Vagina (tissue), 2 donors: ENCODE data around the gene PAK1IP1. TPM values are rescaled to one million over a fixed set of nuclear protein-coding genes. Genes with fewer than 3 reads are reported as not detected.
"Not testable (repeated sequence)": the region's sequence is repeated elsewhere in the genome, so short reads cannot be mapped to it uniquely, and the experiment has no call there.

Source experiments
- DNase-seq, 2 donors: peaks; one replicate each; pipeline ENCODE4 v3.0.0-alpha.2; 2017; ENCODE audit errors: extremely low spot score in 2 of 2
- H3K27ac ChIP-seq: fragments of 200-600 bp; sonication (generic); one replicate; pipeline ENCODE4 v1.5.1; 2019
- H3K27me3 ChIP-seq: fragments of 200-600 bp; sonication (generic); one replicate; pipeline ENCODE4 v1.5.1; 2019
- H3K36me3 ChIP-seq, 2 donors: fragments of 200-600 bp; sonication (generic); one replicate each; pipeline ENCODE4 v1.5.1; 2017 to 2019
- H3K4me1 ChIP-seq: fragments of 200-600 bp; sonication (generic); one replicate; pipeline ENCODE4 v1.5.1; 2019
- H3K4me3 ChIP-seq, 2 donors: fragments of 200-600 bp; sonication (generic); 1 replicate in 1 of 2; 2 replicates in 1 of 2; pipeline ENCODE4 v1.5.1; 2016 to 2019
- H3K9me3 ChIP-seq: fragments of 200-600 bp; sonication (generic); one replicate; pipeline ENCODE4 v1.5.1; 2019
- POLR2A ChIP-seq, 2 donors: fragments of 450-650 bp; IDR thresholded peaks; one replicate each; pipeline ENCODE4 v1.6.1; 2017; ENCODE audit warnings: antibody characterized with exemption in 2 of 2, mild to moderate bottlenecking in 2 of 2, moderate library complexity in 2 of 2
- POLR2AphosphoS5 ChIP-seq, 2 donors: sonication (generic); formaldehyde crosslinking; IDR thresholded peaks; one replicate each; pipeline ENCODE4 v1.9.0; 2017; ENCODE audit warnings: antibody characterized with exemption in 2 of 2, mild to moderate bottlenecking in 2 of 2, low read depth in 1 of 2; ENCODE audit not compliant: insufficient read depth in 1 of 2
- intact Hi-C: fragments of 100-400 bp; cut with DNase I; formaldehyde crosslinking; loops from one replicate; pipeline ENCODE4 v1.15.1; 2023
- total RNA-seq: library from RNA; depleted of rRNA; stranded (reverse); fragments of >200 nt; gene quantifications from one replicate; pipeline ENCODE4 v1.2.3, GENCODE V29; 2016
- TF ChIP-seq, protein P1 (sequence below), 3 experiments: fragments of 450-650 bp in 2 of 3; fragments of 200-600 bp in 1 of 3; sonication (generic) in 1 of 3; IDR thresholded peaks; one replicate each; pipeline ENCODE4 v1.5.1; 2017 to 2019; ENCODE audit warnings: antibody characterized with exemption in 3 of 3, mild to moderate bottlenecking in 2 of 3, moderate library complexity in 2 of 3

The PAK1IP1 gene, protein sequence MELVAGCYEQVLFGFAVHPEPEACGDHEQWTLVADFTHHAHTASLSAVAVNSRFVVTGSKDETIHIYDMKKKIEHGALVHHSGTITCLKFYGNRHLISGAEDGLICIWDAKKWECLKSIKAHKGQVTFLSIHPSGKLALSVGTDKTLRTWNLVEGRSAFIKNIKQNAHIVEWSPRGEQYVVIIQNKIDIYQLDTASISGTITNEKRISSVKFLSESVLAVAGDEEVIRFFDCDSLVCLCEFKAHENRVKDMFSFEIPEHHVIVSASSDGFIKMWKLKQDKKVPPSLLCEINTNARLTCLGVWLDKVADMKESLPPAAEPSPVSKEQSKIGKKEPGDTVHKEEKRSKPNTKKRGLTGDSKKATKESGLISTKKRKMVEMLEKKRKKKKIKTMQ
- 8.8 TPM for total RNA-seq

DNA sequence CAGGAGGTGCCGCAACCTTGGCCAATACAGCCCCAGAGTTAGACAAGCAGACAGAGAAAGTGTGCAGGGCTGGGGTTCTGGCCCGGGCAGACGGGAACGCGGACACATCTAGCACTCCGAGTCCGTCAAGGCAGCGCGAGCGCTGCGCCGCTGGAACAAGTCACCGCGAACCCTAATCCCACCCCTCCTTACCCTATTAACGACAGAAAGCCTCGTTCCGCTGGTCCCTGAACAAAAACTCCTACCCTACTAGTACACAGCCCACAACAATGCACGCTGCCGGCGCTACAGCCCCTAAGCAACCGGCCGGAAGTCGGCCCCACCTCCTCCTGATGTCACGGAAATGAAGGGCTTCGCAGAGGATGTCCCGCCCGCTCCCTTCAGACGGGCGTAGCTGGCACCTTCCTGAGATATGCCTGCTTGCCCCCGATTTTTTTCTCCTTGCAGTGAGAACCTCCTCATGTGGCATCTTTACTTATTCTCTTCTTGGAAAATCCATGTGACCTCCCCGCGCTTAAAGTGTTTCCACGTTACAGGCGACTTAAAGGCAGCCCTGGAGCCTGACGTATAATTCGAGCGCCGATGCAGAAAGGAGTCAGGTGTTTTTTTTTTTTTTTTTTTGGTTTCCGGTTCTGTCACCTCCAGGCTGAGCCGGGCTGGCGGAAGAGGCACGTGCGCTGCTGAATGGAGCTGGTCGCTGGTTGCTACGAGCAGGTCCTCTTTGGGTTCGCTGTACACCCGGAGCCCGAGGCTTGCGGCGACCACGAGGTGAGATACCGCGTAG is at the start of gene PAK1IP1, which contains the start of gene C6orf52:
PAK1IP1 (plus strand) TSS at position 671 of the 784 bp plus-strand sequence; CDS start at position 685, 14 bp downstream.
C6orf52 (minus strand) TSS at position 315 of the 784 bp plus-strand sequence. CDS start 7,066 bp downstream, outside the sequence.
- H3K27ac ChIP-seq = peak within 1 kb of the TSS; percentile 90
- DNase-seq = peak in 1 of 2 donors; percentile 96
- intact Hi-C loops = no loop called here
- TF ChIP-seq POLR2AphosphoS5 (IDR thresholded peaks at IDR 0.05; ENCODE audit: insufficient read depth in 1 of 2, low read depth in 1 of 2) (peak; percentile 93 to 99), POLR2A (IDR thresholded peaks at IDR 0.05) (peak in 1 of 2 donors; percentile 66)
- TF ChIP-seq, protein P1, sequence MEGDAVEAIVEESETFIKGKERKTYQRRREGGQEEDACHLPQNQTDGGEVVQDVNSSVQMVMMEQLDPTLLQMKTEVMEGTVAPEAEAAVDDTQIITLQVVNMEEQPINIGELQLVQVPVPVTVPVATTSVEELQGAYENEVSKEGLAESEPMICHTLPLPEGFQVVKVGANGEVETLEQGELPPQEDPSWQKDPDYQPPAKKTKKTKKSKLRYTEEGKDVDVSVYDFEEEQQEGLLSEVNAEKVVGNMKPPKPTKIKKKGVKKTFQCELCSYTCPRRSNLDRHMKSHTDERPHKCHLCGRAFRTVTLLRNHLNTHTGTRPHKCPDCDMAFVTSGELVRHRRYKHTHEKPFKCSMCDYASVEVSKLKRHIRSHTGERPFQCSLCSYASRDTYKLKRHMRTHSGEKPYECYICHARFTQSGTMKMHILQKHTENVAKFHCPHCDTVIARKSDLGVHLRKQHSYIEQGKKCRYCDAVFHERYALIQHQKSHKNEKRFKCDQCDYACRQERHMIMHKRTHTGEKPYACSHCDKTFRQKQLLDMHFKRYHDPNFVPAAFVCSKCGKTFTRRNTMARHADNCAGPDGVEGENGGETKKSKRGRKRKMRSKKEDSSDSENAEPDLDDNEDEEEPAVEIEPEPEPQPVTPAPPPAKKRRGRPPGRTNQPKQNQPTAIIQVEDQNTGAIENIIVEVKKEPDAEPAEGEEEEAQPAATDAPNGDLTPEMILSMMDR (IDR thresholded peaks at IDR 0.05) = no peak
- no peaks in the 10 kb centered on the region for H3K9me3 ChIP-seq
- peaks cover 0 to 24% of the 10 kb centered on the region in 2 donors for H3K36me3 ChIP-seq
- H3K27me3 ChIP-seq = no peaks in the 10 kb centered on the region
- peaks cover 34% of the 10 kb centered on the region for H3K4me1 ChIP-seq
- peak within 1 kb of the TSS; percentile 73 to 80 for H3K4me3 ChIP-seq

DNA sequence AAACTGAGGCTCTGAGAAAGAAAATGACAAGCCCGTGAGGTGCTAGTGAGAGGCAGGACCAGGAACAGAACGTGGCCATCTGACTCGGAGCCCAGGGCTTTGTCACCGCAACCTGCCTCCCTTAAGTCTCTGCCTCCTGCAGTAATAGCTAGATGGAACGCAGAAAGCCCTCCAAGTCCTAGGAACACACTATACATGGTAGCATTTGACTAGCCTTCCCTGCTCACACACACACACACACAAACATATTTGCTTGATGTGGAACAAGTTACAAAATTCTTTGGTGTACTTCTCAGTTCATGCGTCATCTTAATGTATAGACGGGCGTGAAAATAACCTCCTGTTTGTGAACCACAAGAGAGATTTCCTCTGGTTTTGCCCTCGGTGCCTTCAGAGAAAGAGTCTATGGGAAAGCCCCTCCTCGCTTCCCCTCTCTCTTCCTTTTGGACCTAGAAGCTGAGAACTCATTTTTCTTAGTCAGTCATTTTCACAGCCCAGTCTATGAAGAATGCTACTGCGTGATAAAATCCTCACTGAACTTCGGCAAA is 39.2 kb upstream of the PAK1IP1 start:
- H3K4me1 ChIP-seq = no peaks in the 10 kb centered on the region
- intact Hi-C loops = no loop called here
- no peak for DNase-seq

DNA sequence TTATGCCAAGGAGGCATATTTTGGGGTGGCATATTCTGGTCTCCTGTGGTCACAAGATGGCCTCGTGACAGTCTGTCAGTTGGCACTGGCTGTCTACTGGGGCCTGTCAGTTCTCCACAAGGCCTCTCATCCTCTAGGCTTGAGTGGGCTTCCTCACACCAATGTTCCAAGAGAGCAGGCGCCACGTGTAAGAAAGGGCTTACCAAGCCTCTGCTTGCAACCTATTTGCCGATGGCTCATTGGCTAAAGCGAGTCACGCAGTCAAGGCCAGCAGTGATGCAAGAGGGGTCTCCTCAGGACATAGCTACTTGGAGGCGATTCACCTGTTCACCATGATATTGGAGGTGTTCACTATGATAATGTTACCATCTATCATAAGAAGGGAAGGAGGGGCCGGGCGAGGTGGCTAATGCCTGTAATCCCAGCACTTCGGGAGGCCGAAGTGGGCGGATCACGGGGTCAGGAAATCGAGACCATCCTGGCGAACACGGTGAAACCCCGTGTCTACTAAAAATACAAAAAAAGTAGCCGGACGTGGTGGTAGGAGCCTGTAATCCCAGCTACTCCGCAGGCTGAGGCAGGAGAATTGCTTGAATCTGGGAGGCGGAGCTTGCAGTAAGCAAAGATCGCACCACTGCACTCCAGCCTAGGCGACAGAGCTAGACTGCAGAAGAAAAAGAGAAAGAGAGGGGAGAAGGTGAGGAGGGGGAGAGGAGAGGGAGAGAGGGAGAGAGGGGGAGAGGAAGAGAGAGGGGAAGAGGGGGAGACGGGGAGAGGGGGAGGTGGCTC is 35.7 kb upstream of the PAK1IP1 start:
- TF ChIP-seq, protein P1 (IDR thresholded peaks at IDR 0.05) = no peak
- no peak for TF ChIP-seq POLR2A (IDR thresholded peaks at IDR 0.05)
- TF ChIP-seq POLR2AphosphoS5 (IDR thresholded peaks at IDR 0.05; ENCODE audit: insufficient read depth in 1 of 2, low read depth in 1 of 2) = no peak
- no peaks in the 10 kb centered on the region for H3K27me3 ChIP-seq
- H3K27ac ChIP-seq = no peak overlapping the region
- DNase-seq = no peak
- intact Hi-C loops = no loop called here
- H3K9me3 ChIP-seq = no peaks in the 10 kb centered on the region
- H3K4me3 ChIP-seq = peak overlapping the region in 1 of 2 donors; percentile 35
- H3K36me3 ChIP-seq = no peaks in the 10 kb centered on the region
- H3K4me1 ChIP-seq = no peaks in the 10 kb centered on the region

More for the DNA sequence above, 39.2 kb upstream of the PAK1IP1 start:
- Histone ChIP-seq H3K27me3 (no peaks in the 10 kb centered on the region), H3K4me3 (no peak overlapping the region), H3K36me3 (no peaks in the 10 kb centered on the region), H3K9me3 (no peaks in the 10 kb centered on the region), H3K27ac (no peak overlapping the region)
- TF ChIP-seq POLR2A (IDR thresholded peaks at IDR 0.05) (no peak), POLR2AphosphoS5 (IDR thresholded peaks at IDR 0.05; ENCODE audit: insufficient read depth in 1 of 2, low read depth in 1 of 2) (no peak)
- TF ChIP-seq, protein P1 (IDR thresholded peaks at IDR 0.05) = no peak

DNA sequence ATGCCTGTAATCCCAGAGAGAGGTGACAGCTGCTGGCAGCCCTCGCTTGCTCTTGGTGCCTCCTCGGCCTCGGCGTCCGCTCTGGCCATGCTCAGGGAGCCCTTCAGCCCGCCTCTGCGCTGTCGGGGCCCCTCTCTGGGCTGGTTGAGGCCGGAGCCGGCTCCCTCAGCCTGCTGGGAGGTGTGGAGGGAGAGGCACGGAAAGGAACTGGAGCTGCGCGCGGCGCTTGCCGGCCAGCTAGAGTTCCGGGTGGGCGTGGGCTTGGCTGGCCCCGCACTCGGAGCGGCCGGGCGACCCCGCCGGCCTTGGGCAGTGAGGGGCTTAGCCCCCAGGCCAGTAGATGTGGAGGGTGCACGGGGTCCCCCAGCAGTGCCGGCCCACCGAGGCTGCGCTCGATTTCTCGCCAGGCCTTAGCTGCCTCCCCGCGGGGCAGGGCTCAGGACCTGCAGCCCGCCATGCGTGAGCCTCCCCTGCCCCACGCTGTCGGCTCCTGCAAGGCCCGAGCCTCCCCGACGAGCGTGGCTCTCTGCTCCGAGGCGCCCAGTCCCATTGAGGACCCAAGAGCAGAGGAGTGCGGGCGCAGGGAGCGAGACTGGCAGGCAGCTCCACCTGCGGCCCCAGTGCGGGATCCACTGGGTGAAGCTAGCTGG is 34.9 kb upstream of the PAK1IP1 start:
- H3K4me3 ChIP-seq = peak overlapping the region in 1 of 2 donors; percentile 35
- intact Hi-C loops = no loop called here
- TF ChIP-seq, protein P1 (IDR thresholded peaks at IDR 0.05) = no peak
- TF ChIP-seq POLR2A (IDR thresholded peaks at IDR 0.05) (no peak), POLR2AphosphoS5 (IDR thresholded peaks at IDR 0.05; ENCODE audit: insufficient read depth in 1 of 2, low read depth in 1 of 2) (no peak)
- H3K9me3 ChIP-seq = no peaks in the 10 kb centered on the region
- H3K27ac ChIP-seq = no peak overlapping the region
- no peaks in the 10 kb centered on the region for H3K36me3 ChIP-seq
- no peak for DNase-seq
- H3K27me3 ChIP-seq = no peaks in the 10 kb centered on the region
- no peaks in the 10 kb centered on the region for H3K4me1 ChIP-seq

DNA sequence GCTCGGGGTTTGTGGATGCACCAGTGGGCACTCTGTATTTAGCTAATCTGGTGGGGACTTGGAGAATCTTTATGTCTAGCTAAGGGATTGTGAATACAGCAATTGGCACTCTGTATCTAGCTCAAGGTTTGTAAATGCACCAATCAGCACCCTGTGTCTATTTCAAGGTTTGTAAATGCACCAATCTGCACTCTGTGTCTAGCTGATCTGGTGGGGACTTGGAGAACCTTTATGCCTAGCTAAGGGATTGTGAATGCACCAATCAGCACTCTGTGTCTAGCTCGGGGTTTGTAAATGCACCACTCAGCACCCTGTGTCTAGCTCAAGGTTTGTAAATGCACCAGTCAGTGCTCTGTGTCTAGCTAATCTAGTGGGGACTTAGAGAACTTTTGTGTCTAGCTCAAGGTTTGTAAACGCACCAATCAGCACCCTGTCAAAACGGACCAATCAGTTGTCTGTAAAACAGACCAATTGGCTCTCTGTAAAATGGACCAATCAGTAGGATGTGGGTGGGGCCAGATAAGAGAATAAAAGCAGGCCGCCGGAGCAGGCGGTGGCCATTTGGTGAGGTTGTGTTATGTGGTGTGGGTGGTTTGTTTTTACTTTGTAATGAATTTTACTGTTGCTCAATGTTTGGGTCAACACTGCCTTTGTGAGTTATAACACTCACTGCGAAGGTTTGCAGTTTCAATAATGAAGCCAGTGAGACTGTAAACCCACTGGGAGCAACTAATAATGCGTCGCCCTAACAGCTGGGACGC is 34.2 kb upstream of the PAK1IP1 start:
- not testable (repeated sequence) for H3K4me3 ChIP-seq

More for the DNA sequence above, 34.2 kb upstream of the PAK1IP1 start:
- H3K27ac ChIP-seq, H3K36me3 ChIP-seq, DNase-seq, H3K4me1 ChIP-seq, H3K9me3 ChIP-seq, intact Hi-C loops, H3K27me3 ChIP-seq: not testable (repeated sequence)
